Prostate gland (tissue), 2 donors: ENCODE data around the gene UBTF. TPM values are rescaled to one million over a fixed set of nuclear protein-coding genes. Genes with fewer than 3 reads are reported as not detected.

Experiments
- DNase-seq: peaks from one replicate; pipeline ENCODE4 v3.0.0-alpha.2; 2019; ENCODE audit warnings: low spot score
- H3K27ac ChIP-seq, 2 donors: fragments of 200-600 bp; sonication (generic); 2 replicates each; pipeline ENCODE4 v1.5.1; 2017 to 2019
- H3K27me3 ChIP-seq: fragments of 200-600 bp; sonication (generic); replicated peaks from 2 replicates; pipeline ENCODE4 v1.5.1; 2019; ENCODE audit not compliant: insufficient read depth
- H3K36me3 ChIP-seq, 2 donors: fragments of 200-600 bp; sonication (generic); 1 replicate in 1 of 2; 2 replicates in 1 of 2; pipeline versions ENCODE4 v1.5.1 to v1.8.1; 2017 to 2019
- H3K4me1 ChIP-seq: fragments of 200-600 bp; sonication (generic); replicated peaks from 2 replicates; pipeline ENCODE4 v1.5.1; 2019
- H3K4me3 ChIP-seq, 2 donors: fragments of 200-600 bp; sonication (generic); 2 replicates each; pipeline ENCODE4 v1.5.1; 2017 to 2019
- H3K9me3 ChIP-seq: fragments of 200-600 bp; sonication (generic); 2 replicates; pipeline ENCODE4 v1.5.1; 2017
- CTCF ChIP-seq, 4 experiments: fragments of 200-600 bp in 2 of 4; fragments of 450-650 bp in 2 of 4; sonication (generic) in 2 of 4; IDR thresholded peaks; 1 replicate in 3 of 4; 2 replicates in 1 of 4; pipeline ENCODE4 v1.5.1; 2016 to 2019; ENCODE audit warnings: antibody characterized with exemption in 4 of 4, mild to moderate bottlenecking in 2 of 4, moderate library complexity in 2 of 4
- POLR2A ChIP-seq: fragments of 450-650 bp; IDR thresholded peaks from one replicate; pipeline ENCODE4 v1.6.1; 2016; ENCODE audit warnings: antibody characterized with exemption, mild to moderate bottlenecking
- POLR2AphosphoS5 ChIP-seq: sonication (generic); formaldehyde crosslinking; IDR thresholded peaks from one replicate; pipeline ENCODE4 v1.6.1; 2017; ENCODE audit warnings: antibody characterized with exemption
- WGBS: methylation state at CpG from one replicate; pipeline ENCODE4 v1.1.5; 2018; 5-methylcytosine and 5-hydroxymethylcytosine counted together
- intact Hi-C: fragments of 100-400 bp; cut with DNase I; formaldehyde crosslinking; loops from one replicate; pipeline ENCODE4 v1.14.2; 2022
- total RNA-seq, 2 donors: library from RNA; depleted of rRNA; stranded (reverse); fragments of >200 nt; gene quantifications; one replicate each; pipeline ENCODE4 v1.1.0, GENCODE V29; 2016

UBTF gene
- total RNA-seq, 2 donors from 2014 or later: 73.4 to 77.2 TPM

DNA sequence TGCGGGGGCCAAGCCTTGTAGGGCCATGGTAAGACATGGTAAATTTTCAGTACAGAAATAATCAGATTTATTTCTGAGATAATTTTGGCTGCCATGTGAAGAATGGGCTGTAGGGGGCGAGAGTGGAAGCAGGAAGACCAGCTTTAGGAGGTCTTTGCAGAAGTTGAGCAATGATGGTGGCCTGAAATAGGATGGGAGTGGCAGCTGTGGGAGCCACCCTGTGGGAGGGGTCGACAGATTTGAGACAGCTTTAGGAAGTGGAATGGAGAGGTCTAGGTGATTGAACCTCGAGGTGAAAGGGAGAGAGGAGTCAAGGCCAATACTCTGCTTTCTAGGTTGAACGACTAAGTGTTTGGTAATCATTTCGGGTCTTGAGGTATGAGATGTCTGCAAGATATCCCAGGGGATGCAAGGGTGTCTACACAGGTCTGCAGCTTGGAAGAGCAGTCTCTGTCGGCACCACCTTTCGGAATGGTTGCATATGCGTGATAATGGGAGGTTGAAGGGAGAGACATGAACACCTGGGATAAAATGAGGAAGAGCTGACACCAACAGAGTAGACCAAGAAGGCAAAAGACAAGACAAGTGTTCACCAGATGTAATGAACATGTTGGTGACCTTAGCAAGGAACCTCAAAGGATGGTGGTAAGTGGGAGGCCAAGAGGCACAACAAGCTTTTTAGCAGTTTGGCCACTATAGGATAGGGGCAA lies 15.6 kb downstream of the UBTF start:
- Histone ChIP-seq H3K36me3 (no peaks in the 10 kb centered on the region), H3K9me3 (no peaks in the 10 kb centered on the region), H3K4me3 (no peak overlapping the region), H3K27ac (no peak overlapping the region), H3K4me1 (no peaks in the 10 kb centered on the region), H3K27me3 (no peaks in the 10 kb centered on the region)
- TF ChIP-seq POLR2AphosphoS5 (no peak), CTCF (IDR thresholded peaks at IDR 0.05) (peak in 2 of 4 experiments; percentile 40 to 41)
- intact Hi-C loops: no loop called here
- no peak for DNase-seq
- 55% methylated on average over 9 of the region's 9 CpGs for WGBS

GRCh38 chr17:44202756-44203155 lies 16.7 kb downstream of the UBTF start:
- peaks cover 3% of the 10 kb centered on the region for H3K4me1 ChIP-seq
- no peak for DNase-seq
- no peaks in the 10 kb centered on the region for H3K9me3 ChIP-seq
- H3K36me3 ChIP-seq: no peaks in the 10 kb centered on the region
- intact Hi-C loops: no loop called here
- TF ChIP-seq POLR2A (no peak), POLR2AphosphoS5 (no peak), CTCF (IDR thresholded peaks at IDR 0.05) (no peak)
- no peak overlapping the region for H3K4me3 ChIP-seq
- H3K27me3 ChIP-seq: no peaks in the 10 kb centered on the region
- H3K27ac ChIP-seq: no peak overlapping the region
- 90% methylated on average over 4 of the region's 4 CpGs for WGBS

DNA sequence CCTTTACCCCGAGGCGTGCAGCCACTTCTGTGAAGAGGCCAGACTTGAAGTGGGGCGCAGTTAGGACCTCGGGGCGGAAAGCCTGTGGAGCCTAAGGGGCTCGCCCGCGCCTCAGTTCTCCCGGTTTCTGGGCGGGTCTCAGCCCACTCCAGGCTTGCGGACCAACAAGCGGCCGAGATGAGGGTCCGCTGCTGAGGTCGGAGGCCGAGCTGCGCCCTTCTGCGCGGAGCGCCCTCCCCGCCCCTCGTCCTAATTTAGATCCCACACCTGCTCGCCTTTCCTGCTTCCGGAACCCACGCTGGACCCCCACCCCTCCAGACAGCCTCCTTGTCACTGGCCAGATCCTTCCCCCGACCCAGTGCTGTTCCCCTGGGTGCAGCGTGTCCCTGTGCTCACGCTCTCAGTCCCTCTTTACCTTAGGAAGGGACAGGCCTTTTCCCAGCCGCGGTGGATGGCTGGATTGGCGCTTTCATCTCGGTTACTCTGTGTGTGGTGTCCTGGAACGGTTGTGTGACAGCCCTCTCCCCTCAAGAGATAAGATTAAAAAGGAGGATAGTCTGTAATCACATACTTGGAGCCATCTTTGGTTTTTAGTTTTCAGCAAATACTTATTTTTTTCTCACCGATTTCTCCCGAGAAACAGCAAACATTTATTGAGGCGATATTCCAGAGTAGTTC lies 18.9 kb downstream of the UBTF start:
- TF ChIP-seq POLR2AphosphoS5 (no peak), CTCF (IDR thresholded peaks at IDR 0.05) (peak in 1 of 4 experiments; percentile 5)
- Histone ChIP-seq H3K4me1 (peaks cover 4% of the 10 kb centered on the region), H3K9me3 (no peaks in the 10 kb centered on the region), H3K27ac (peak overlapping the region; percentile 98 to 100), H3K27me3 (no peaks in the 10 kb centered on the region), H3K4me3 (peak overlapping the region; percentile 85 to 98), H3K36me3 (no peaks in the 10 kb centered on the region)
- intact Hi-C loops: no loop called here
- WGBS: 5% methylated on average over 30 of the region's 36 CpGs
- no peak for DNase-seq

- under 1% methylated on average over 84 of the region's 126 CpGs for WGBS
- Histone ChIP-seq H3K9me3 (no peaks in the 10 kb centered on the region), H3K36me3 (peaks cover 1 to 4% of the 10 kb centered on the region in 2 donors), H3K4me1 (peaks cover 4% of the 10 kb centered on the region), H3K27ac (peak within 1 kb of the TSS; percentile 98 to 100), H3K4me3 (peak within 1 kb of the TSS; percentile 85 to 98), H3K27me3 (no peaks in the 10 kb centered on the region)
- peak; percentile 99 for DNase-seq
- intact Hi-C loops: no loop called here
- TF ChIP-seq POLR2AphosphoS5: peak; percentile 60
- no peak for TF ChIP-seq CTCF (IDR thresholded peaks at IDR 0.05)
- peak; percentile 16 for TF ChIP-seq POLR2A
Measured at GRCh38 chr17:44199553-44200477, 19.7 kb downstream of the UBTF start, which contains the start of gene ATXN7L3. TSS of gene ATXN7L3 (minus strand) at chr17:44199884. CDS start at chr17:44198070, 1,814 bp downstream.
